Thoracic aorta (tissue), 2 donors: ENCODE measurements around the gene SLC7A4. TPM values are rescaled to one million over a fixed set of nuclear protein-coding genes. Genes with fewer than 3 reads are reported as not detected.

ENCODE experiments used
- ATAC-seq: fragments of 150-250 bp; one replicate; pipeline ENCODE4 v1.8.0; 2017; ENCODE audit warnings: low read depth; ENCODE audit not compliant: insufficient number of reproducible peaks, low FRiP score
- DNase-seq: peaks from one replicate; pipeline ENCODE4 v3.0.0-alpha.2; 2020; ENCODE audit warnings: low spot score
- H3K27ac ChIP-seq, 2 donors: fragments of 200-600 bp; sonication (generic); 1 replicate in 1 of 2; 2 replicates in 1 of 2; pipeline ENCODE4 v1.5.1; 2016; ENCODE audit warnings: mild to moderate bottlenecking in 2 of 2, moderate library complexity in 2 of 2
- H3K27me3 ChIP-seq: fragments of 200-600 bp; sonication (generic); replicated peaks from 2 replicates; pipeline ENCODE4 v1.6.0; 2016; ENCODE audit warnings: mild to moderate bottlenecking; ENCODE audit not compliant: insufficient read depth
- H3K36me3 ChIP-seq: fragments of 200-600 bp; sonication (generic); one replicate; pipeline ENCODE4 v1.5.1; 2016
- H3K4me1 ChIP-seq, 2 donors: fragments of 200-600 bp; sonication (generic); 1 replicate in 1 of 2; 2 replicates in 1 of 2; pipeline versions ENCODE4 v1.5.1 to v1.6.0; 2016; ENCODE audit warnings: low read depth in 2 of 2, mild to moderate bottlenecking in 1 of 2; ENCODE audit not compliant: control insufficient read depth in 1 of 2
- H3K4me3 ChIP-seq: fragments of 200-600 bp; sonication (generic); 2 replicates; pipeline ENCODE4 v1.5.1; 2016; ENCODE audit warnings: mild to moderate bottlenecking
- H3K9me3 ChIP-seq: fragments of 200-600 bp; sonication (generic); 2 replicates; pipeline ENCODE4 v1.5.1; 2016
- CTCF ChIP-seq: fragments of 200-600 bp; sonication (generic); IDR thresholded peaks from one replicate; pipeline ENCODE4 v1.5.1; 2019; ENCODE audit warnings: antibody characterized with exemption
- total RNA-seq, 2 donors: library from RNA; depleted of rRNA; stranded (reverse); fragments of >200 nt; gene quantifications; one replicate each; pipeline versions ENCODE4 v1.1.0 to v1.2.3, GENCODE V29; 2016

Gene SLC7A4
- total RNA-seq, 2 donors from 2014 or later = 1.2 TPM; not detected in 1

- Histone ChIP-seq H3K36me3 (no peaks in the 10 kb centered on the region), H3K4me1 (no peaks in the 10 kb centered on the region), H3K27me3 (no peaks in the 10 kb centered on the region), H3K9me3 (no peaks in the 10 kb centered on the region), H3K27ac (no peak overlapping the region), H3K4me3 (peak overlapping the region; percentile 54)
- no peak for DNase-seq
- ATAC-seq = no peak
- no peak for TF ChIP-seq CTCF
Measured at GRCh38 chr22:21032868-21033688, 717 bp upstream of the SLC7A4 start.

DNA sequence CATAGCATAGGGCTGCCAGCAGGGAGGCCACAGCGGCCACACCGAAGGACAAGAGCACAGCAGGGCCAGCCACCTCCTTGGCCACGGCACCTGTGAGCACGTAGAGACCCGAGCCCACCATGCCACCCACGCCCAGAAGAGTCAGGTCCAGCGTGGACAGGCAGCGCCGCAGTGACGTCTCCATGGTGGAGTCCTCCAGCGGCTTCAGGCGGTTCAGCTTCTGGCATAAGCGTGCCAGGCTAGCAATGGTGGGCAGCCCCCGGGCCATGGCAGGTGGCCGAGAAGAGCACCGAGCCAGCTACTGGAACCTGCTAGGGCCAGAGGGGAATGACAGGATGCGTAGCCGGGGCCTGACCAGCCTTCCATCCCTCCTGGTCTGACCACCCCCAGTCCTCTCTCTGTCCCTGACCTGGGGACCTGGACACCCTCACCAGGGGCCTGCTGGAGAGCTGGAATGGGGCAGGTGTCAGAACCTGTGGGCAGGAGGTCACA, 770 bp downstream of the SLC7A4 start:
- ATAC-seq (no peak), DNase-seq (no peak)
- TF ChIP-seq CTCF = no peak
- no peaks in the 10 kb centered on the region for H3K9me3 ChIP-seq
- peak overlapping the region; percentile 54 for H3K4me3 ChIP-seq
- no peaks in the 10 kb centered on the region for H3K4me1 ChIP-seq
- H3K36me3 ChIP-seq = no peaks in the 10 kb centered on the region
- no peak overlapping the region for H3K27ac ChIP-seq
- no peaks in the 10 kb centered on the region for H3K27me3 ChIP-seq

GRCh38 chr22:21030621-21031544, 1.5 kb downstream of the SLC7A4 start:
- TF ChIP-seq CTCF = no peak
- H3K9me3 ChIP-seq = no peaks in the 10 kb centered on the region
- no peak for DNase-seq
- ATAC-seq = no peak
- H3K36me3 ChIP-seq = no peaks in the 10 kb centered on the region
- H3K4me3 ChIP-seq = no peak overlapping the region
- no peak overlapping the region for H3K27ac ChIP-seq
- no peaks in the 10 kb centered on the region for H3K4me1 ChIP-seq
- H3K27me3 ChIP-seq = no peaks in the 10 kb centered on the region

- Histone ChIP-seq H3K27ac (no peak overlapping the region), H3K27me3 (no peaks in the 10 kb centered on the region)
Measured at GRCh38 chr22:21030032-21030431, 2.3 kb downstream of the SLC7A4 start.

More at GRCh38 chr22:21030032-21030431, 2.3 kb downstream of the SLC7A4 start:
- no peak for ATAC-seq
- Histone ChIP-seq H3K4me1 (no peaks in the 10 kb centered on the region), H3K36me3 (no peaks in the 10 kb centered on the region), H3K4me3 (no peak overlapping the region), H3K9me3 (no peaks in the 10 kb centered on the region)
- no peak for TF ChIP-seq CTCF
- no peak for DNase-seq
